Adrenal gland (tissue), 12 donors: ENCODE measurements around the gene AGO3. TPM values are rescaled to one million over a fixed set of nuclear protein-coding genes. Genes with fewer than 3 reads are reported as not detected.

Experiments
- DNase-seq, 7 donors: peaks; one replicate each; pipeline ENCODE4 v3.0.0-alpha.2; 2019 to 2020
- H3K27ac ChIP-seq, 5 donors: fragments of 200-600 bp; sonication (generic) in 4 of 5; 1 replicate in 3 of 5; 2 replicates in 2 of 5; pipeline versions ENCODE4 v1.5.1 to v1.8.0; 2016 to 2020; ENCODE audit warnings: mild to moderate bottlenecking in 1 of 5
- H3K27me3 ChIP-seq: fragments of 200-600 bp; 2 replicates; pipeline ENCODE4 v1.8.0; 2021
- H3K36me3 ChIP-seq, 2 donors: fragments of 200-600 bp; replicated peaks in 1 of 2; 1 replicate in 1 of 2; 2 replicates in 1 of 2; pipeline versions ENCODE4 v1.5.1 to v1.8.0; 2018 to 2022
- H3K4me1 ChIP-seq, 2 donors: fragments of 200-600 bp; replicated peaks in 1 of 2; 1 replicate in 1 of 2; 2 replicates in 1 of 2; pipeline versions ENCODE4 v1.5.1 to v1.8.0; 2018 to 2021
- H3K4me3 ChIP-seq, 4 donors: fragments of 200-600 bp; sonication (generic) in 3 of 4; one replicate each; pipeline ENCODE4 v1.5.1; 2016 to 2018
- H3K9me3 ChIP-seq, 3 donors: fragments of 200-600 bp; sonication (generic) in 1 of 3; replicated peaks in 1 of 3; 1 replicate in 2 of 3; 2 replicates in 1 of 3; pipeline versions ENCODE4 v1.5.1 to v1.8.0; 2016 to 2021
- POLR2A ChIP-seq, 2 donors: fragments of 450-650 bp; IDR thresholded peaks; one replicate each; pipeline ENCODE4 v1.6.1; 2017; ENCODE audit warnings: antibody characterized with exemption in 2 of 2, mild to moderate bottlenecking in 2 of 2, moderate library complexity in 1 of 2
- WGBS, 4 donors: extraction: QIAGEN DNeasy Blood & Tissue Kit in 2 of 4; methylation state at CpG; one replicate each; pipeline versions ENCODE4 v1.1.5 to v1.1.7; 2013 to 2017; 5-methylcytosine and 5-hydroxymethylcytosine counted together
- intact Hi-C, 2 donors: fragments of 100-400 bp; cut with DNase I; formaldehyde crosslinking; loops; one replicate each; pipeline versions ENCODE4 v1.14.1 to v1.15.0; 2022 to 2023
- polyA plus RNA-seq, 3 donors: library from polyadenylated mRNA; stranded (reverse); fragments of 200-250 nt in 2 of 3; fragments of 350-450 nt in 1 of 3; fragmentation: Illumina TruSeq in 1 of 3; extraction: RNeasy Lipid Tissue Mini Kit (QIAGEN cat#74804) in 1 of 3; gene quantifications; one replicate each; pipeline ENCODE4 v1.2.3, GENCODE V29; 2013 to 2014
- total RNA-seq, 9 donors: library from RNA; depleted of rRNA in 4 of 9; stranded (reverse); fragments of >200 nt in 4 of 9; fragments of 120-200 nt in 1 of 9; fragmentation: NEBNext Ultra II Directional in 1 of 9; extraction: Animal tissue kit (Norgen Biotek cat#: 25700) in 1 of 9; gene quantifications; one replicate each; pipeline versions ENCODE4 v1.1.0 to v1.2.4, GENCODE V29; 2013 to 2023
- TF ChIP-seq, protein P1 (sequence below), 6 experiments: fragments of 450-650 bp in 4 of 6; fragments of 200-600 bp in 2 of 6; sonication (generic) in 1 of 6; IDR thresholded peaks; 1 replicate in 5 of 6; 2 replicates in 1 of 6; pipeline versions ENCODE4 v1.5.1 to v1.8.0; 2016 to 2021; ENCODE audit warnings: antibody characterized with exemption in 6 of 6, mild to moderate bottlenecking in 2 of 6, moderate library complexity in 1 of 6
- donor health status: healthy with polysubstance abuse.
- donor health status: Bipolar disorder and iron deficiency.
- donor health status: DM: yes; HTN: yes; CAD: no.
- donor health status: DM: no; HTN: no; CAD: no.
- donor health status: DM: no; HTN: no; CAD: no.
- donor health status: DM: yes; HTN: yes; CAD: no.

The AGO3 gene
- total and polyA plus RNA-seq, 12 donors, result 3.7 to 32.2 (median 20.8) TPM

DNA sequence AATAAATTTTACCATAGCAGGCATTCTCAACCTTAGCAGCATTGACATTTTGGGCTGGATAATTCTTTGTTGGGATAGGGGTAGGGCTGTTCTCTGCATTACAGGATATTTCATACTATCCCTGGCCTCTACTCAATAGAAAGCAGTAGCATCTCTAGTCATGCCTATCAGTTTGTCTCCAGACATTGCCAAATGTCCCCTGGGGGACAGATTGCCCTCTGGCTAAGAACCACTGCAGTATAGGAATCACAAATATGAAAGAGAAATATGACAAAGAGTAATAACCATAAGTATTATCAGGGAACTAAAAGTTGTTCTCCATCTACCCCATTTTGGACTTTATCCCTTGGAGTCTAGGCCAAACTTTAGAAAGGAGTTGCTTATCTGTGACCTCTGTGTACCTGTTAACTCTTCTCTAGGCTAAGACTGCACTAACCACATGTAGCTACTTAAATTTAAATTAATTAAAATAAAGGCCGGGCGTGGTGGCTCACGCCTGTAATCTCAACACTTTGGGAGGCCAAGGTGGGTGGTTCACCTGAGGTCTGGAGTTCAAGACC lies 76.1 kb downstream of the AGO3 start:
- intact Hi-C loops, result no loop called here
- TF ChIP-seq, protein P1, sequence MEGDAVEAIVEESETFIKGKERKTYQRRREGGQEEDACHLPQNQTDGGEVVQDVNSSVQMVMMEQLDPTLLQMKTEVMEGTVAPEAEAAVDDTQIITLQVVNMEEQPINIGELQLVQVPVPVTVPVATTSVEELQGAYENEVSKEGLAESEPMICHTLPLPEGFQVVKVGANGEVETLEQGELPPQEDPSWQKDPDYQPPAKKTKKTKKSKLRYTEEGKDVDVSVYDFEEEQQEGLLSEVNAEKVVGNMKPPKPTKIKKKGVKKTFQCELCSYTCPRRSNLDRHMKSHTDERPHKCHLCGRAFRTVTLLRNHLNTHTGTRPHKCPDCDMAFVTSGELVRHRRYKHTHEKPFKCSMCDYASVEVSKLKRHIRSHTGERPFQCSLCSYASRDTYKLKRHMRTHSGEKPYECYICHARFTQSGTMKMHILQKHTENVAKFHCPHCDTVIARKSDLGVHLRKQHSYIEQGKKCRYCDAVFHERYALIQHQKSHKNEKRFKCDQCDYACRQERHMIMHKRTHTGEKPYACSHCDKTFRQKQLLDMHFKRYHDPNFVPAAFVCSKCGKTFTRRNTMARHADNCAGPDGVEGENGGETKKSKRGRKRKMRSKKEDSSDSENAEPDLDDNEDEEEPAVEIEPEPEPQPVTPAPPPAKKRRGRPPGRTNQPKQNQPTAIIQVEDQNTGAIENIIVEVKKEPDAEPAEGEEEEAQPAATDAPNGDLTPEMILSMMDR (IDR thresholded peaks at IDR 0.05), result no peak
- no peak for TF ChIP-seq POLR2A (IDR thresholded peaks at IDR 0.05)
- Histone ChIP-seq H3K4me1 (no peaks in the 10 kb centered on the region), H3K27me3 (no peaks in the 10 kb centered on the region), H3K9me3 (no peaks in the 10 kb centered on the region), H3K36me3 (peaks cover 0 to 8% of the 10 kb centered on the region in 2 donors), H3K4me3 (no peak overlapping the region), H3K27ac (peak overlapping the region in 1 of 5 donors; percentile 62)
- no peak for DNase-seq
- 95 to 99% (median 97%) methylated on average over 3 of the region's 3 CpGs for WGBS, 4 donors

DNA sequence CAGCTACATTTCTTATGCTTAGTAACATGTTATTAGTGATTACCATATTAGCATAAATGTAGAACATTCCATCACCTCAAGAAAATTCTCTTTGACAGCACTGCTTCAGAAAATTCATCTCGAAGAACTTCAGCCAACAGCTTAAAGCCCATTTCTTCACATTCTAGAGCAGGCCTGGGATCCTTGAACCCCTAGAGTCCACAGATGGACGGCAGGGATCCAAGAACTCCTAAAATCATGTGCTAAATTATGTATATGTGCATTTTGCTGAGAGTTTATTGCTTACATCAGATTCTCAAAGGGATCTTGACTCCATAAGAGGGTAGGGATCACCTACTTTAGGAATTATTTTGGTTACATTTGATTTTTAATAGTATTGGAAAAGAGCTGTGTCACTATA lies 76.8 kb downstream of the AGO3 start:
- H3K9me3 ChIP-seq, result no peaks in the 10 kb centered on the region
- no peak overlapping the region for H3K4me3 ChIP-seq
- 64 to 95% (median 91%) methylated on average over 2 of the region's 2 CpGs for WGBS, 4 donors
- H3K4me1 ChIP-seq, result no peaks in the 10 kb centered on the region
- TF ChIP-seq POLR2A (IDR thresholded peaks at IDR 0.05), result no peak
- TF ChIP-seq, protein P1 (IDR thresholded peaks at IDR 0.05), result no peak
- intact Hi-C loops, result no loop called here
- peak overlapping the region in 4 of 5 donors; percentile 3 to 62 (median 24) for H3K27ac ChIP-seq
- H3K27me3 ChIP-seq, result no peaks in the 10 kb centered on the region
- peaks cover 0 to 8% of the 10 kb centered on the region in 2 donors for H3K36me3 ChIP-seq
- no peak for DNase-seq

DNA sequence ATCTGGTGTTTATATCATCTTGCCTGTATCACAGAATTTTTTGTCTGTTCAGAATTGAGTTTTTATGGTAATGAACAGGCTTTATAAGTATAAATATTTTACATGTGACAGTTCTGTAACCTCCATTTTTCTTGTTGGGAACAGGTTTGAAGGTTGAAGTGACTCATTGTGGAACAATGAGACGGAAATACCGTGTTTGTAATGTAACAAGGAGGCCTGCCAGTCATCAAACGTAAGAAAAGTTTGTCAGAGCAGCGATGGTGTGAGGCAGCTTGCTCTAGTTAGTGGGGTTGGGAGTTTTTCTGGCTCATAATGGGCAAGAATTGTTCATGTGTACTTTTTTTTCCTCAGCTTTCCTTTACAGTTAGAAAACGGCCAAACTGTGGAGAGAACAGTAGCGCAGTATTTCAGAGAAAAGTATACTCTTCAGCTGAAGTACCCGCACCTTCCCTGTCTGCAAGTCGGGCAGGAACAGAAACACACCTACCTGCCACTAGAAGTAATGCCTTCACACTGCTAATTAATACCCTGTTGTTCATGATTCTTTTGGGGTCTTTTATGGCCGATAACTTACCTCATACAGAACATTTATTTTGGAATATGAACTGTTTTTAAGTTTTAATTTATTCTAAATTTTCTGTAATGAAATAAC lies 77.8 kb downstream of the AGO3 start:
- Histone ChIP-seq H3K27me3 (no peaks in the 10 kb centered on the region), H3K4me1 (no peaks in the 10 kb centered on the region), H3K27ac (peak overlapping the region in 4 of 5 donors; percentile 5 to 68 (median 52)), H3K36me3 (peaks cover 0 to 12% of the 10 kb centered on the region in 2 donors), H3K9me3 (no peaks in the 10 kb centered on the region), H3K4me3 (no peak overlapping the region)
- WGBS, 4 donors, result 61 to 67% (median 66%) methylated on average over 9 of the region's 9 CpGs
- peak; percentile 36 to 69 (median 52) for DNase-seq
- intact Hi-C loops, result no loop called here
- peak in 1 of 2 donors; percentile 13 for TF ChIP-seq POLR2A (IDR thresholded peaks at IDR 0.05)
- TF ChIP-seq, protein P1 (IDR thresholded peaks at IDR 0.05), result no peak

DNA sequence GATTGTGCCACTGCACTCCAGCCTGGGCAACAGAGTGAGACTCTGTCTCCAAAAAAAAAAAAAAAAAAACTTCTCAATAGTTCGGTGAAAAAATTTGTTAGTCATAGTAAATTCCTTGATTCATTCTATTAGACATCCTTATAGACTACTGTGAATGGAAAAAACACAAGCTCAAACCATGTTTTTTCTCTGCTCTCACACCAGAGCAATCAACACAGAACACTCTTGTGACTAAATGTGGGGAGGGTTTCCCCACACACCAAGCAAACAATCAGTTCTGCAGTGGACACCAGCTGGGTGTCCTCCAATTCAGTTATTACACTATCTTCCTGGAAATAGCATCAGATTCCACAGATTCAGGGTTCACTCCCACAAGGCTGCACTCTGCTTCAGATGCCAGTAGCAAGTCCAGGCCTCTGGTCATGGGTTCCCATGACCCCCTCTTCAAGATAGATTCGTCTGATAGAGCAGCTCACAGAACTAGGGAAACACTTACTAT lies 83.9 kb downstream of the AGO3 start:
- TF ChIP-seq, protein P1 (IDR thresholded peaks at IDR 0.05), result no peak
- no peak for TF ChIP-seq POLR2A (IDR thresholded peaks at IDR 0.05)
- H3K27ac ChIP-seq, result no peak overlapping the region
- H3K4me3 ChIP-seq, result no peak overlapping the region
- no peaks in the 10 kb centered on the region for H3K27me3 ChIP-seq
- H3K4me1 ChIP-seq, result no peaks in the 10 kb centered on the region
- 81 to 96% (median 90%) methylated on average over 2 of the region's 2 CpGs for WGBS, 4 donors
- H3K36me3 ChIP-seq, result peaks cover 0 to 21% of the 10 kb centered on the region in 2 donors
- intact Hi-C loops, result no loop called here
- DNase-seq, result no peak
- H3K9me3 ChIP-seq, result no peaks in the 10 kb centered on the region
